ENCODE data around the gene HOXB6. TPM values are rescaled to one million over a fixed set of nuclear protein-coding genes. Genes with fewer than 3 reads are reported as not detected.

The HOXB6 gene
- total RNA-seq, 4 donors from 2014 or later, result 0.54 to 4.2 (median 1.3) TPM

GRCh38 chr17:48606892-48607614 lies 2.3 kb upstream of the HOXB6 start:
- Histone ChIP-seq H3K4me3 (replicated peaks in 1 of 3) (no peak overlapping the region), H3K27ac (no peak overlapping the region), H3K4me1 (peaks cover 9 to 29% of the 10 kb centered on the region in 2 donors), H3K27me3 (peaks cover 71% of the 10 kb centered on the region), H3K36me3 (no peaks in the 10 kb centered on the region), H3K9me3 (no peaks in the 10 kb centered on the region)
- no peak for DNase-seq
- intact Hi-C loops (cut with DNase I), result no loop called here
- TF ChIP-seq POLR2A (IDR thresholded peaks at IDR 0.05), result no peak
- 42 to 44% methylated on average over 9 of the region's 9 CpGs for WGBS, 2 donors

GRCh38 chr17:48605991-48606891 lies 1.5 kb upstream of the HOXB6 start:
- H3K4me1 ChIP-seq, result peaks cover 9 to 21% of the 10 kb centered on the region in 2 donors
- intact Hi-C loops (cut with DNase I), result no loop called here
- WGBS, 2 donors, result 33 to 38% methylated on average over 41 of the region's 41 CpGs
- H3K36me3 ChIP-seq, result no peaks in the 10 kb centered on the region
- no peak overlapping the region for H3K27ac ChIP-seq
- H3K27me3 ChIP-seq, result peaks cover 74% of the 10 kb centered on the region
- H3K9me3 ChIP-seq, result no peaks in the 10 kb centered on the region
- TF ChIP-seq POLR2A (IDR thresholded peaks at IDR 0.05) (no peak), CTCF (IDR thresholded peaks at IDR 0.05) (no peak)
- no peak for DNase-seq
- H3K4me3 ChIP-seq (replicated peaks in 1 of 3), result no peak overlapping the region

GRCh38 chr17:48605409-48605919 lies 678 bp upstream of the HOXB6 start:
- 17 to 25% methylated on average over 10 of the region's 10 CpGs for WGBS, 2 donors
- intact Hi-C loops (cut with DNase I), result no loop called here
- DNase-seq, result no peak
- Histone ChIP-seq H3K9me3 (no peaks in the 10 kb centered on the region), H3K27me3 (peaks cover 70% of the 10 kb centered on the region), H3K4me3 (replicated peaks in 1 of 3) (no peak overlapping the region), H3K27ac (no peak overlapping the region), H3K36me3 (no peaks in the 10 kb centered on the region), H3K4me1 (peaks cover 5 to 13% of the 10 kb centered on the region in 2 donors)
- TF ChIP-seq CTCF (IDR thresholded peaks at IDR 0.05) (no peak), POLR2A (IDR thresholded peaks at IDR 0.05) (no peak)

- intact Hi-C loops (cut with DNase I), result no loop called here
- H3K9me3 ChIP-seq, result no peaks in the 10 kb centered on the region
- H3K4me1 ChIP-seq, result peaks cover 0 to 8% of the 10 kb centered on the region in 2 donors
- DNase-seq, result no peak
- H3K27me3 ChIP-seq, result peaks cover 60% of the 10 kb centered on the region
- TF ChIP-seq CTCF (IDR thresholded peaks at IDR 0.05), result no peak
- no peak for TF ChIP-seq POLR2A (IDR thresholded peaks at IDR 0.05)
- H3K27ac ChIP-seq, result no peak overlapping the region
- no peak overlapping the region for H3K4me3 ChIP-seq (replicated peaks in 1 of 3)
- H3K36me3 ChIP-seq, result no peaks in the 10 kb centered on the region
- WGBS, 2 donors, result 9 to 10% methylated on average over 21 of the region's 21 CpGs
Measured at GRCh38 chr17:48603959-48604769, 622 bp downstream of the HOXB6 start.

Measured in thyroid gland (tissue), 4 donors.